ENCODE results near the gene KCNG4.
"Not testable (repeated sequence)": the region's sequence is repeated elsewhere in the genome, so short reads cannot be mapped to it uniquely, and the experiment has no call there.

The KCNG4 gene

DNA sequence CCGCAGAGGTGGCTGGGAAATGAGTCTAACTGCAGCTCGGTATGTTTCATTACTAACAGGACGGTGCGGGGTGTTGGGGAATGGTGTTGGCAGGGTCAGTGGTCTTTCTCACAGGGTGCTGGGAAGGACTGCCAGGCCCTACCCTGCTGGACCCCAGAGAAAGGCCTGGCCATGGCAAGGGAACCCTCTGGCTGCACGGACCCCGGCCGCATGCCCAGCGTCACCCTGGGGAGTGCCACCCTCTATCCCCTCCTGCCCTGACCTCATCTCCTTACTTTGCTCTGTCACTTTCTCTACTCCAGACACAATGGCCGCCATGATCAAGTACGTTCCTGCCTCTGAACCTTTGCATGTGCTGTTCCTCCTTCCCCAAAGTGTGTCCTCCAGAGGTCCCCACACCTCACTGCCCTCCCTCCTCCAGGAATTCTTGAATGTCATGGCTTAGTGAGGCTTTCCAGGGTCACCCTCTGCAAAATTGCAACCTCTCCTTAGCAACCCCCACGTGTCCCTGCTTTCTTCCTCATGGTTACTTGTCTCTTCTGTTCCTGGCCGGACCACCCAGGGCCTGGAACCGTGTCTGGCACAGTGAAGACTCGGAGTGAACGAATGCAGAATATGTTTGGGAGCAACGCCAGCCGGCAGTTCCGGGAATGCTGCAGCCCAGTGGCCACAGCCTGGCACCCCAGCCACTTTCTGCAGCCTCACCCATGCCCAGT lies 33.7 kb downstream of the KCNG4 start:
- no peak for DNase-seq

DNA sequence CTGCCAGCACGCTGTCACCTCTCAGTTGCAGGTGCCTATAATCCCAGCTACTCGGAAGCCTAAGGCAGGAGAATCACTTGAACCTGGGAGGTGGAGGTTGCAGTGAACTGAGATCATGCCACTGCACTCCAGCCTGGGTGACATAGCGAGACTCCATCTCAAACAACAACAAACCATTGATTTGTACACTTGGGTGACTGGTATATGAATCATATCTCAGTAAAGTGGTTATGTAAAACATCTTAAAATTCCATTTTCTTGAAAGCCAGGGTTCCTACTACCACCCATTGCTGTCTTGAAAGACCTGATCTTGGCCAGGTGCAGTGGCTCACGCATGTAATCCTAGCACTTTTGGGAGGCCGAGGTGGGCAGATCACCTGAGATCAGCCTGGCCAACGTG lies 34.7 kb downstream of the KCNG4 start:
- not testable (repeated sequence) for DNase-seq

DNA sequence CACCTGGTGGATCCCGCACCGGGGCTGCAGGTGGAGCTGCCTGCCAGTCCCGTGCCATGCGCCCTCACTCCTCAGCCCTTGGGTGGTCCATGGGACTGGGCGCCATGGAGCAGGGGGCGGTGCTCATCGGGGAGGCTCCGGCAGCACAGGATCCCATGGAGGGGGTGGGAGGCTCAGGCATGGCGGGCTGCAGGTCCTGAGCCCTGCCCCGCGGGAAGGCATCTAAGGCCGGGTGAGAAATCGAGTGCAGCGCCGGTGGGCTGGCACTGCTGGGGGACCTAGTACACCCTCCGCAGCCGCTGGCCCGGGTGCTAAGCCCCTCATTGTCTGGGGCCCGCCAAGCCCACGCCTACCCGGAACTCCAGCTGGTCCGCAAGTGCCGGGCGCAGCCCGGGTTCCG lies 35.3 kb downstream of the KCNG4 start:
- DNase-seq: not testable (repeated sequence)

DNA sequence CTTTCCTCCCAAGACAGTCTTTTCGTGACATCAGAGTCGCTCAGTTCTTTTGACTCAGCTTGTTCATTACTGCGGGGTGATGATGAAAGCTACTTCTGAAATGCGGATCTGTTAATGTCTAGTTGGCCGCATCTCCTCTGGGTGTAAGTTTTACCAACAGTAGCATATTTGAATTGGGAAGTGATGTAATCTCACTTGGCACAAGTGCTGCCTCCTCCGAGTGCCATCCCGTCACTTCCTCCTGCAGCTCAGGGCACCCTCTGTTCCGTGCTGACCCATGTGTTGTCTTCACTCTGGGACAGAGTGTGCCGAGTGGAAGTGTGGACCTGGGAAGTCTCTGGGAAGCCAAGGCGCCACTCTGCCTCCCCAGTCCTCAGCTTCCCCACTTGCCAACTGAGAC lies 40.0 kb downstream of the KCNG4 start:
- no peak for DNase-seq

DNA sequence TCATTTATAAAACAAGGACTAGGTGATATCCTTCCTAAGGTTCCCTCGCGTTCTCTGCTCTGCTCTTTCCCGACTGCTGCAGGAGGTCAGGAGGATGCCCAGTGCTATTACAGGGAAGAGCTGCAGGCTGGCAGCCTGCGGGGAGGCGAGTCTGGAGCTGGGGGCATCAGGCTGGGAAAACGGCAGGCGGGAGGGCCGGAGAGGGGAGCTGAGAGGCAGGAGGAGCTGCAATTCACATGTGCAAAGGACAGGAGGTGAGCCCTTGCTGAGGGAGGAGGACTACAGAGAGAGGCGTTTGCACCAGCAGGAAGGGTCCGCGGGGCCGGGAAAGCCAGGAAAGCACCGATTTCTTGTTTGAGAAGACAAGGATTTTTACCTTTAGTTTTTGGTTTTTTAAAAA lies 40.7 kb downstream of the KCNG4 start:
- DNase-seq: no peak

DNA sequence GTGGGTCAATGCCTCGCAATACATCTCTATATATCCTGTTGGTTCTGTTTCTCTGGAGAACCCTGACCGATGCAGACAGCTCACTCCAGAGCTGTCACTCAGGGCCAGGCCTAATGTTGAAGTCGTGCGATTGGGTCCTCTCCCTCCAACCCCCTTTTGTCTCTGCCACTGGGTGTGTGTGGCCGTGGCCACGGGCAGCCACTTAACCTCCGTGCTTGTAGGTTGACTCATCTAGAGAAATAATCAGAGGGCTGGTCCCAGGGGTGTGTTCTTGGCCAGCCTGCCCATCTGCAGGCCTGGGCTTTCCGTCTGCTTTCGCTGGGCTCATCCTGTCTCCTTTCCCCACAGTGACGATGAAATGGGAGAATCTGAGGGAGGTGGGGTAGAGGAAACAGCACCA lies 41.4 kb downstream of the KCNG4 start:
- DNase-seq: no peak

DNA sequence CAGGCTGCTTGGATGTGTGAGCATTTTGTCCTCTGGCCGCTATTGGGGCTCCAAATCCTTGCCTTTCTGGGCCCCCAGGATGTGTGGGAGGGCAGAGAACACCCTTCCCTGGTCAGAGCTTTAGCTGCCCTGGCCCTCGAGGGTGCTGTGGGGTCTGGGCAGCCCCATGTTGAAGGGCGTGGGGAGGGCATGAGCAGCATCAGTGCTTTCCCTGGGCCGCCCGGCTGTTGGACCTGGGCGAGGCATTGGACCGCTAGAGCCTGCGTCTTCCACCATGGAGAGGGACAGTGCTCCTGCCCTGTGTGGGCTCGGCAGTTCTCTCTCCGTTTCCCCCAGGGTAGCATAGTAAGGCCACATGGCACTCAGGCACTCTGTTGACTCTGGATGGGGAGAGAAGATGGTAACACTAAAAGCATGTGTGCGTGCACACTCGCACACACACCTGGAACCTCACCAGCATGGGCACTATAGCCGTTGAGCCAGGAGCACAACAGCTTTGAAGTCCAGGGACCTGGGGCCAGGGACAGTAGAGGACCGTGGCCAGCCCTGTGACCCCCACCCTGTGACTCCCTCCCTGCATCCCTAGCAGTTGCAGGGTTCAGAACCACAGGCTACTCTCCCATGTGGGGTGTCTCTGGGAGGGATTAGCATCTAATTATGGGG lies 42.2 kb downstream of the KCNG4 start:
- DNase-seq: no peak

DNA sequence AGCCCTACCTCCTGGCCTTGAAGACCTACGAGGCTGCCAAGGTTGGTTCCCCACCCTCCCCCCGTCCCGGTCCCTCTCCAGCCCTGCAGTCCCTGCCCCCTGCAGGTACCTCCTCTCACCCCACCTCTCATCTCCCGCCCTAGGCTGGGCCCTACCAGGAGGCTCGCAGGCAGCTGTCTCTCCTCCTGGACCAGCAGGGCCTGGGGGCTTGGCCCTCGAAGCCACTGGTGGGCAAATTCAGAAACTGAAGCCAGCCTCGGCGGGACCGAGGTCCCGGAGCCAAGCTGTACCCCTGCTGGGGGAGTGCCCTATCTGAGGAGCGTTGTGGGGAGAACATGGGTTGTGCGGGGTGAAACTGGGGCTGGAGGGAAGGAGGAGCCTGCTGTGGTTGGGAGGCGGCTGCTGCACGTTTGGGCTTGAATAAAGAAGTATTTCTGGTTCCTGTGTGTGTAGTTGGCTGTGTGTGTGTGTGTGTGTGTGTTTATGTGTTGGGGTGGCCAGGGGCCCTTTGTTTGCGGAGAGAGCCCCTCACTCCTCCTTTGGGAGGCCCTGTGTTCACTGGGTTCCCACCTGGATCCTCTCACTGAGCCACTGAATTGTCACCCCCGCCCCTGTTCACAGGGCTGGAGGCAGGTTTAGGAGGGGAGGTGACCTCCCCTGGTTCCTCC lies 43.0 kb downstream of the KCNG4 start:
- no peak for DNase-seq

DNA sequence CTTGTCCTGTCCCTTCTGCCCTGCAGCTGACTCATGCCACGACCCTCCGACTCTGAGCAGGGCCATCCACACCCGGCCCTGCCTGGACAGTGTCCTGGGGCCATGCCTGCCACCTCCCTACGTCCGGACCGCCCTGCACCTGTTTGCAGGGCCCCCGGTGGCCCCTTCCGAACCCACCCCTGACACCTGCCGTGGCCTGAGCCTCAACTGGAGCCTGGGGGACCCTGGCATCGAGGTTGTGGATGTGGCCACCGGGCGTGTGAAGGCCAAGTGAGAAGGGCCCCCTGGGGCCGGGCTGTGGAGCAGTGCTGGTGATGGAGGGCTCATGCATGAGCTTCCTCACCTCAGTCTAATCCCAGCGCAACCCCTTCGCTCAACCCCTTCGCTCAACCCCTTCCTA lies 43.7 kb downstream of the KCNG4 start:
- DNase-seq: no peak

DNA sequence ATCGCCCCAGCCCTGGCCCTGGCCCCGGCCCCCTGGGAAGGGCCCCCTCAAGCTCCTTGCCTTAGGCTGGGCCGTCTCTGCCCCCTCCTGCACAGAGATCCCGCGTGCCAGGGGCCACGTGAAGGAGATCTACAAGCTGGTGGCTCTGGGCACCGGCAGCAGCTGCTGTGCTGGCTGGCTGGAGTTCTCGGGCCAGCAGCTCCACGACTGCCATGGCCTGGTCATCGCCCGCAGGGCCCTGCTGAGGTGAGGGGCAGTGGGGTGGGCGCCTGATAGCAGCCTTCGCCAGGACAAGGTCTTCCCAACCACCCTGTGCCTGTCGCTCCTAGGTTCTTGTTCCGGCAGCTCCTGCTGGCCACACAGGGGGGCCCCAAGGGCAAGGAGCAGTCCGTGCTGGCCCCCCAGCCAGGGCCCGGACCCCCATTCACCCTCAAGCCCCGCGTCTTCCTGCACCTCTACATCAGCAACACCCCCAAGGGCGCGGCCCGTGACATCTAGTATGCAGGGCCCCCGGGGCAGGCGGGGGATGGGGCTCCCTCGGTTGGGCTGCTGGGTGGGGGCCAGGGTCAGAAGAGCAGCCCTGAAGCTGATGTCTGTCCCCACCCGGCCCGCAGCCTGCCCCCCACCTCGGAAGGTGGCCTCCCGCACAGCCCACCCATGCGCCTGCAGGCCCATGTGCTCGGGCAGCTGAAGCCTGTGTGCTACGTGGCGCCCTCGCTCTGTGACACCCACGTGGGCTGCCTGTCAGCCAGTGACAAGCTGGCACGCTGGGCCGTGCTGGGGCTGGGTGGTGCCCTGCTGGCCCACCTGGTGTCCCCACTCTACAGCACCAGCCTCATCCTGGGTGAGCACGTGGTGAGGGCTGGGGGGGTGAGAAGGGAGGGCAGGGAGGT lies 44.4 kb downstream of the KCNG4 start:
- no peak for DNase-seq

DNA sequence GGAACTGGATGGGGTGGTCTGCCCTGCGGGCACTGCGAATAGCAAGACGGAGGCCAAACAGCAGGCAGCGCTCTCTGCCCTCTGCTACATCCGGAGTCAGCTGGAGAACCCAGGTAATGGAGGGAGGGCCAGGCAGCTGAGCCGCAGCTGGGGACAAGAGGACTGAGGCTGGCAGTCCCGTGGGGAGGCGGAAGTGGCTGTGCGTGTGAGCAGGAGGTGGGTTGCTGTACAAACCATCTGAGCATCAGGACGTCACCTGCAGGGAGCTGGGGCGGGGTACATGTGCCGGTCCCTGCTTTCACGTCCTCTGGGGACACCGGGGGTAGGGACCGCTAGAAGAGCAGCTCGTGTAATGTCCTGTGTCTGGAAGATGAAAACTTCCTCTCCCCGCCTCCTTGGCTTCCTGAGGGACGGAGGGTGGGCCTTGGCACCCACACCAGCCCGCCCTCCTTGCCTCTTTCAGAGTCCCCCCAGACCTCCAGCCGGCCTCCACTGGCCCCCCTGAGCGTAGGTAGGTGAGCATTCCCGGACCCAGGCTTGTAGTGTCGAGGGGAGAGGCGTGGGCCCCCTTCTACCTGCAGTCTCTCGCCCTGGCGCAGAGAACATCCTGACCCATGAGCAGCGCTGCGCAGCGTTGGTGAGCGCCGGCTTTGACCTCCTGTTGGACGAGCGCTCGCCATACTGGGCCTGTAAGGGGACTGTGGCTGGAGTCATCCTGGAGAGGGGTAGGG lies 45.2 kb downstream of the KCNG4 start:
- no peak for DNase-seq

DNA sequence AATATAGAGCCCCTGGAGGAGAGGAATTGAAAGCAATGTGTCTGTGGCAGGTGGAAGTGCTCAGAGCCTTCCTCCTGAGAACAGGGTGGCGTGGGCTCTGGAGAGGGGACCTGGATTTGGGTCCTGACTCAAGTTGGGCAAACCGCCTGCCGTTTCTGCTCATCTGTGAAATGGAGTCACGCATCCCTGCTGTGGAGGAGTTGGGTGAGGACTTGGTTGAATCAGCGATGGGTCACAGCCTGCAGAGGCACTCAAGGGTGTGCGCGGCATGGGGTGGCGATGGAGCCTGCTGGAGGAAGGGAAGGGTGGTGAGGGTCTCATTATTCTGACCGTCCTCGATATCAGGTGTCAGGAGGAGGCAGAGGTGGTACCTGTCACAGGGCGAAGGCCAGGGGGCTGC lies 45.8 kb downstream of the KCNG4 start:
- no peak for DNase-seq

DNA sequence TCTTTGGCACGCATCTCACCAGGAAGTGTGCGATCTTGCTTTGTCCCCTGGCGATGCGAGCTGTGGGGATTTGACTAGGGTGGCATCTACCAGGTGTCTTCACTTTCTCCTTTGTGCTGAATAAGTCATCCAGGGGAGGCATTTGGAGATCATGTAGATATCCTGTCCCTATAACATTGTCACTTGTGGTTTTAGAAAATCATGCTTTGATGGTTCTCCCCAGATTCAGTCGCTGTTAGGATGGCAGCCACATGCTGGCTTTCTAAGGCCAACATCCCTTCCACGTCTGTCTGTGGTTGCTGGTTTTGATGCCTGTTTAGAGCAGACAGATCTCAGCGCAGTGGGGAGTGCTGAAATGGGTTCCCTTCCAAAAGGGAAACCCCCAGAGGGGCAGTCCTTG lies 46.3 kb downstream of the KCNG4 start:
- no peak for DNase-seq

DNA sequence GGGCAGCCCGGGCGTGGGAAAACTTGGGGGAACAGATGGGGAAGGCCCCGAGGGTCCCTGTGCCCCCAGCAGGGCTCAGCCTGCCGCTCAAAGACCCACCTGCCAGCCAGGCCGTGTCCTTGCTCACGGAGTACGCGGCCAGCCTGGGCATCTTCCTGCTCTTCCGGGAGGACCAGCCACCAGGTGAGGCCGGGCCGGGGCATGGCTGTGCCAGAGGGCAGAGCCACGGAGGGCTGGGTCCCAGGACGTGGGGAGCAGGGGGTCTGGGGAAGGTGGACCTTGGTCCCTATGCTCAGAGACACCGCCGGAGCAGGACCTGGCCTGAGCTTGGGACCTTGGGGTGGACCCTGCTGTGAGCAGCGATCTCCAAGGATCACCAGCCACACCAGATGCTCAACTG lies 48.3 kb downstream of the KCNG4 start:
- no peak for DNase-seq

DNA sequence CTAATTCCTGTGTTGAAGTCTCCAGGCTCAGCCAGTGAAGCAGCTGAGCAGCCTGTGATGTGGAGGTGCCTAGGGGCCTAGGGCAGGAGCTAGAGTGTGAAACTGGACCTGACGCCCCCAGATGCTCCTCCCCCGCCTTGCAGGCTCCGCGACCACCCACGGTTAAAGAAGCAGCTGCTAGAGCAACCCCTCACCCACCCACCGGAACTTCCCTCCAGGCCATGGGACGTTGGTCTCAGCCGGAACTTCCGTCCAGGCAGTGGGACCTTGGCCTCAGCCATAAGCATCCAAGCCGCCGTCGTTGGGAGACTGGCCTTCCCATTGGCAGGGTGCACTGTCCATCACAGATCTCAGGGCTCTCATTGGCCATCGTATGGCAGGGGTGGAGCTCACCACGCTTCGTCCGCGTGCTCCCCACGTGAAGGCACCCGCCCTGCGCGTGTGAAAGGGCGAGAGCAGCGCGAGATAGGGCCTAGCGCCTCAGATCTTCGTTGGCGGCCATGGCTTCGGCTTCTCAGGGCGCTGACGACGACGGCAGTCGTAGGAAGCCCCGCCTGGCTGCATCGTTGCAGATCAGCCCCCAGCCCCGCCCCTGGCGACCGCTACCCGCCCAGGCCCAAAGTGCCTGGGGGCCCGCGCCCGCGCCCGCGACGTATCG lies 49.0 kb downstream of the KCNG4 start, which contains the start of gene ADAD2:
Gene ADAD2, plus strand, starts transcription at position 427 of the 658 bp plus-strand sequence. Its CDS starts 74 bp downstream, at position 501.
- DNase-seq: no peak

DNA sequence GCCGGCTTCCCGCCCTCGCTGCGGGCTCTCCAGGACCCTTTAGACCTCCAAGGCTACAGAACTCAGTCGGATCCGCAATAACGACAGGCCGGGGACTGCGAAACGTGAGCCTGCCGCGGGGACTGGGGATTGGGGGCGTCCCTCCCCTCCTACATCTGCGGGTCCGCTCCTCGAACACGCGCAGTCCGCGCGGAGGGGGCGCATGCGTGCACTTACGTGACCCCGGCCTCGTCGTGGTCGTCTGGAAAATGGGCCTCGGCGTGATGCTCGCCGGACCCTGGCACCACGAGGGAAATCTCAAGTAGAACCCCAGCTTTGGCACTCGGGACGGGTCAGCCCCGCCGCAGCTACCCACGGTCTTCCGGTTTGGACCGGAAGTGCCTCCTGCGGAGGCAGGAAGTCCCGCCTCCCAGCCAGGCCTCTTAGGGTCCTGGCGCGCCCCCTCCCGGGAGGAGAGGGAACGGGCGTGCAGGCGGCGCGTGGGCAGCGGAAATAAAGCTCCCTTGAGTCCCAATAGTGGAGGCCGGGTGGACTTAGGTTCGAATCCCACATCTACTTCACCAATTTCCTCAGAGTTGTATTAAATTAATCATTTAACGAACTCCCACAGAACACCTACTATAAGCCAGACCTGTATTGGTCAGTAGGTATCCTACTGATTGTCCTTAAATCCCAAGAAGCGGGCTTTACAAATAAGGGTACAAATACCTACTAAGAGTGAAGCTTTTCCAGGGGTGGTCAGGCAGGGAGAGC lies 53.0 kb downstream of the KCNG4 start, which contains the start of gene TAF1C:
Gene TAF1C, minus strand, starts transcription at position 373 of the 753 bp plus-strand sequence. CDS start 2,069 bp downstream, outside the sequence.
- peak; percentile 70 for DNase-seq

DNA sequence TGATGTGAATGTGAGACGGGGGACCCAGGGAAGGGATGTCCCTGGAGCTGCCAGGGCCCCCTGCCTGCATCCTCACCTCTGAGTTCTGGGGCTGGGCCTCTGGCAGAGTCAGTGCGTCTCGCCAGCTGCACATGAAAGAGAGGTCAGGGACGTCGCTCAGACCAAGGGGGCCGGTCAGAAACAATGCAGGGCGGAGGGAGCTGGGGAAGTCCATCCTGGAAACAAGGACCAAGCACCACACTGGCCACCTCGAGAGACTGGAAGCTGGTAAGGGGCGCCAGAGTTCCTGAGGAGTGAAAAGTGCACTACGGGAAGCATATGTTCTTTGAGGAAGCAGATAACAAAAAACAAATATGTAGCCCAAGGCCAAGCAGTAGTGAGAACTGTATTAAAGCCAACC lies 55.0 kb downstream of the KCNG4 start:
- DNase-seq: no peak

DNA sequence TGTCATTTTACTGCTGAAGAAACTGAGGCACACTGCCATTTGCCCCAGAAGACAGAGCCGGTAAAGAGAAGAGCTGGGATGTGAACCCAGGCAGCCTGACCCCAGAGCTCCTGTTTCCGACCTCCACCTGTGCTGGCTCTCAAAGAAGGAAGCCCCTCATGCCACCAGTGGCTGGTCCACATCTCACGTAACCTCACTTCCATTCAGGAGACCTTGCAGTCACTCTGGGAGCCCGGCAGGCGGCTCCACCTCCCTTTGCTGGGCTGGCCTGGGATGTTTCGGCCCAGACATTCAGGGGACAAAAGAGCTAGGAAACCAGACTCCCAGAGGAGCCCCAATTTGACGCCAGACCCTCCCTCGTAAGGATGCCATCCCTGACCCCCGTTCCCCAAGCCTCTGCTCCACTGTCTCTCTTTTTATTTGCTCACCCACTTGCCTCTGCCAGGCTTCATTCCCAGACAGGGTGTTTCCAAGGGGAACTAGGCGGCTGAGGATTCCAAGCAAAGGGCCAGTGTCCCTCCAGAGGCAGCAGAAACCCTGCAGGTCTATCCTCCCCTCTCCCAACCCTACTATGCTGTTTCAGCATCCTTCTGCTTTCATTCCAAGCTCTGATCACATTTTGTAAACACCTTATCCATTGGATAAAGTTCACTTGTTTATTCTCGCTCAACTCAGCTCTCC lies 55.8 kb downstream of the KCNG4 start:
- no peak for DNase-seq

DNA sequence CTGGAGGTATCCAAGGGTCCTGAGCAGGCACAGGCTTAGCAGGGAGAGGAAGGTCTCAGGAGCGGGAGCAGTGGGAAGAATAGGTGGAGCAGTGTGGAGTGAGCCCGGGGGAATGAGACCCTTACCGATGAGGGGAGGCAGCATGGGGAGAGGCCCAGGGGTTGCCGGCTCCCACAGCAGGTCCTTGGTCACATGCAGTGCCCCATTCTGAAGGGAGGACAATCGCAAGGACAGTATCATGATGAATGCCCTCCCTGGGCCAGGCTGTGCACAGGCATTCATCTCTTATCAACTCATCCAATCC lies 56.3 kb downstream of the KCNG4 start:
- no peak for DNase-seq

Data from NCI-H1436 treated with DMSO at 0.1 percent for 48 hours (cell line).